Measurements from ENCODE around the gene PRR11.
"Not testable (repeated sequence)": the region's sequence is repeated elsewhere in the genome, so short reads cannot be mapped to it uniquely, and the experiment has no call there.

PRR11 gene

GRCh38 chr17:59167571-59168001, 12.0 kb downstream of the PRR11 start:
- H3K4me3 ChIP-seq (ENCODE audit: low read length) = no peak overlapping the region
- no peak for DNase-seq (ENCODE audit: low read depth)
- TF ChIP-seq CTCF (conservative IDR thresholded peaks at IDR 0.05; ENCODE audit: low read depth, low read length) = no peak

GRCh38 chr17:59172436-59173004, 17.0 kb downstream of the PRR11 start:
- DNase-seq (ENCODE audit: low read depth) = no peak
- TF ChIP-seq CTCF (conservative IDR thresholded peaks at IDR 0.05; ENCODE audit: low read depth, low read length) = no peak
- H3K4me3 ChIP-seq (ENCODE audit: low read length) = no peak overlapping the region

- H3K4me3 ChIP-seq (ENCODE audit: low read length) = no peak overlapping the region
- TF ChIP-seq CTCF (conservative IDR thresholded peaks at IDR 0.05; ENCODE audit: low read depth, low read length) = no peak
- no peak for DNase-seq (ENCODE audit: low read depth)
Observed at GRCh38 chr17:59174671-59175070, 19.1 kb downstream of the PRR11 start.

- H3K4me3 ChIP-seq (ENCODE audit: low read length) = no peak overlapping the region
- DNase-seq (ENCODE audit: low read depth) = no peak
- no peak for TF ChIP-seq CTCF (conservative IDR thresholded peaks at IDR 0.05; ENCODE audit: low read depth, low read length)
Observed at GRCh38 chr17:59175076-59175475, 19.5 kb downstream of the PRR11 start.

GRCh38 chr17:59178266-59178985, 22.9 kb downstream of the PRR11 start:
- H3K4me3 ChIP-seq (ENCODE audit: low read length) = no peak overlapping the region
- no peak for TF ChIP-seq CTCF (conservative IDR thresholded peaks at IDR 0.05; ENCODE audit: low read depth, low read length)
- no peak for DNase-seq (ENCODE audit: low read depth)

DNA sequence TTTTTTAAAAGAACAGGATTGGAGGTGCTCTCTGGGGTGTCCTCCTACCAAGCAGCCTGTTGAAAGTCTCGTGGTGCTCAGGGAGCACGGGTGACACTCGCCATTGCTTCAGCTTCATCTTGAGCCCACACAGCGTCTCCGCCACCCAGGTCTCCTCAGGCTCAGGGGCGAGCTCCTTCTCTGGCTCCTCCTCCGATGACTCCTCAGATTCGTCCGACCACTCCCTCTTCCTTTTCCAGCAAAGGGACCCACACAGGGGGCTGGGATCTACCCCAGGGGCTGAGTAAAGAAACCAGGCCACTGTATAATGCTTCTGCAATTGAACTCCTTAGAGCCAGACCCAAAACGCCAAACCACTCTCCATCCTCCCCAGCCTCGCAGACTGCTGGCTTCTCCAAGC, 24.1 kb downstream of the PRR11 start:
- not testable (repeated sequence) for H3K4me3 ChIP-seq (ENCODE audit: low read length); DNase-seq (ENCODE audit: low read depth)

DNA sequence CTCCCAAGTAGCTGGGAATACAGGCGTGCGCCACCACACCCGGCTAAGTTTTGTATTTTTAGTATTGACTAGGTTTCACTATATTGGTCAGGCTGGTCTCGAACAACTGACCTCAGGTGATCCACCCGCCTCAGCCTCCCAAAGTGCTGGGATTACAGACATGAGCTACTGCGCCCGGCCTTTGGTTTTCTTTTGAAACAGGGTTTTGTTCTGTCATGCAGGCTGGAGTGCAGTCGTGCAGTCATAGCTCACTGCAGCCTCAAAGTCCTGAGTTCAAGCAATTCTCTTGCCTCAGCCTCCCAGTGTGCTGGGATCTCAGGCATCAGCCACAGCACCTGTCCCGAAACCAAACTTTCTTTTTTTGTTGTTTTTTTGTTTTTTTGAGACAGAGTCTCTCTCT, 25.1 kb downstream of the PRR11 start:
- H3K4me3 ChIP-seq (ENCODE audit: low read length) = no peak overlapping the region
- no peak for TF ChIP-seq CTCF (conservative IDR thresholded peaks at IDR 0.05; ENCODE audit: low read depth, low read length)
- DNase-seq (ENCODE audit: low read depth) = no peak

Data from retinal pigment epithelial cell (primary cell).